ENCODE results near the gene KSR1.

DNA sequence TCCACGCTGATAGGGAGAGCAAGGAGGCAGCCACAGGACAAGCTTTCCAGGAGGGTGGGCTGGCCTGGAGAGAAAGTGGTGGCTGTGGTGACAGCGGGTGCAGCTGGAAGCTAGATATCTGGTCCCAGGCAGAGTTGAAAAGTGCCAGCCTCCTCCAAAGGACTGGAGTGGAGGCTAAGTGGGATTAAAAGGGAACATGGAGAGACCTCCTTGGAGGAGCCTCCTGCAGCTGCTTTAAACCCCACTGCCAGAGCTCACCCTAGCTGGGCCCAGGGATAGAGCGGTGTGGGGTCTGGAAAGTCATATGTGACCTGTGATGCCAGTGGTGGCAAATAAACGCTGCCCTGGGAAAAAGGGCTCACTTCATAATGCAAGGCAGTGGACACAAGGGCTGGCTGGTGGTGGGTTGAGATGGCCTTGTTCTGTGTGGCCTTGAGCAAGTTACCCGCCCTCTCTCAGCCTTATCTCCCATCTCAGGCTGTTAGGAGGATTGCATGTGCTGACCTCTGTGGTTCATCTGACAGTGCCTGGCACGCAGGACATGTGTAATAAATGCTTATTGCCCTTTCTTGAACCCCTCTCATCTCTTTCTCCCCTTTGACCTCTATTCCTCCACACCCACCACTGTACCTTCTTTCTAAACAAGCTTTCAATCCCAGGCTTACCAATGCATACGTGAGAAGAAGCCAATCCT, 113.8 kb downstream of the KSR1 start:
- TF ChIP-seq, protein P1, sequence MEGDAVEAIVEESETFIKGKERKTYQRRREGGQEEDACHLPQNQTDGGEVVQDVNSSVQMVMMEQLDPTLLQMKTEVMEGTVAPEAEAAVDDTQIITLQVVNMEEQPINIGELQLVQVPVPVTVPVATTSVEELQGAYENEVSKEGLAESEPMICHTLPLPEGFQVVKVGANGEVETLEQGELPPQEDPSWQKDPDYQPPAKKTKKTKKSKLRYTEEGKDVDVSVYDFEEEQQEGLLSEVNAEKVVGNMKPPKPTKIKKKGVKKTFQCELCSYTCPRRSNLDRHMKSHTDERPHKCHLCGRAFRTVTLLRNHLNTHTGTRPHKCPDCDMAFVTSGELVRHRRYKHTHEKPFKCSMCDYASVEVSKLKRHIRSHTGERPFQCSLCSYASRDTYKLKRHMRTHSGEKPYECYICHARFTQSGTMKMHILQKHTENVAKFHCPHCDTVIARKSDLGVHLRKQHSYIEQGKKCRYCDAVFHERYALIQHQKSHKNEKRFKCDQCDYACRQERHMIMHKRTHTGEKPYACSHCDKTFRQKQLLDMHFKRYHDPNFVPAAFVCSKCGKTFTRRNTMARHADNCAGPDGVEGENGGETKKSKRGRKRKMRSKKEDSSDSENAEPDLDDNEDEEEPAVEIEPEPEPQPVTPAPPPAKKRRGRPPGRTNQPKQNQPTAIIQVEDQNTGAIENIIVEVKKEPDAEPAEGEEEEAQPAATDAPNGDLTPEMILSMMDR (conservative IDR thresholded peaks at IDR 0.05; ENCODE audit: low read depth in 2 of 2) = no peak
- TF ChIP-seq EZH2 (IDR thresholded peaks at IDR 0.05; ENCODE audit: low read depth, unreplicated experiment) = no peak
- no peak for TF ChIP-seq POLR2AphosphoS5 (IDR thresholded peaks at IDR 0.05; ENCODE audit: low read depth)
- no peak for TF ChIP-seq EZH2phosphoT487 (IDR thresholded peaks at IDR 0.05; ENCODE audit: unreplicated experiment)
- TF ChIP-seq CREB1 (CRISPR knock-in tag; IDR thresholded peaks at IDR 0.05; ENCODE audit: low read depth) = no peak
- TF ChIP-seq, protein P2, sequence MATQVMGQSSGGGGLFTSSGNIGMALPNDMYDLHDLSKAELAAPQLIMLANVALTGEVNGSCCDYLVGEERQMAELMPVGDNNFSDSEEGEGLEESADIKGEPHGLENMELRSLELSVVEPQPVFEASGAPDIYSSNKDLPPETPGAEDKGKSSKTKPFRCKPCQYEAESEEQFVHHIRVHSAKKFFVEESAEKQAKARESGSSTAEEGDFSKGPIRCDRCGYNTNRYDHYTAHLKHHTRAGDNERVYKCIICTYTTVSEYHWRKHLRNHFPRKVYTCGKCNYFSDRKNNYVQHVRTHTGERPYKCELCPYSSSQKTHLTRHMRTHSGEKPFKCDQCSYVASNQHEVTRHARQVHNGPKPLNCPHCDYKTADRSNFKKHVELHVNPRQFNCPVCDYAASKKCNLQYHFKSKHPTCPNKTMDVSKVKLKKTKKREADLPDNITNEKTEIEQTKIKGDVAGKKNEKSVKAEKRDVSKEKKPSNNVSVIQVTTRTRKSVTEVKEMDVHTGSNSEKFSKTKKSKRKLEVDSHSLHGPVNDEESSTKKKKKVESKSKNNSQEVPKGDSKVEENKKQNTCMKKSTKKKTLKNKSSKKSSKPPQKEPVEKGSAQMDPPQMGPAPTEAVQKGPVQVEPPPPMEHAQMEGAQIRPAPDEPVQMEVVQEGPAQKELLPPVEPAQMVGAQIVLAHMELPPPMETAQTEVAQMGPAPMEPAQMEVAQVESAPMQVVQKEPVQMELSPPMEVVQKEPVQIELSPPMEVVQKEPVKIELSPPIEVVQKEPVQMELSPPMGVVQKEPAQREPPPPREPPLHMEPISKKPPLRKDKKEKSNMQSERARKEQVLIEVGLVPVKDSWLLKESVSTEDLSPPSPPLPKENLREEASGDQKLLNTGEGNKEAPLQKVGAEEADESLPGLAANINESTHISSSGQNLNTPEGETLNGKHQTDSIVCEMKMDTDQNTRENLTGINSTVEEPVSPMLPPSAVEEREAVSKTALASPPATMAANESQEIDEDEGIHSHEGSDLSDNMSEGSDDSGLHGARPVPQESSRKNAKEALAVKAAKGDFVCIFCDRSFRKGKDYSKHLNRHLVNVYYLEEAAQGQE (IDR thresholded peaks at IDR 0.05; ENCODE audit: unreplicated experiment) = no peak
- TF ChIP-seq NANOG (IDR thresholded peaks at IDR 0.05; ENCODE audit: borderline replicate concordance) = no peak
- no peak for TF ChIP-seq JUNB (IDR thresholded peaks at IDR 0.05; ENCODE audit: unreplicated experiment)
- TF ChIP-seq ZNF331 (CRISPR knock-in tag; IDR thresholded peaks at IDR 0.05; ENCODE audit: low read depth) = no peak
- TF ChIP-seq, protein P3, sequence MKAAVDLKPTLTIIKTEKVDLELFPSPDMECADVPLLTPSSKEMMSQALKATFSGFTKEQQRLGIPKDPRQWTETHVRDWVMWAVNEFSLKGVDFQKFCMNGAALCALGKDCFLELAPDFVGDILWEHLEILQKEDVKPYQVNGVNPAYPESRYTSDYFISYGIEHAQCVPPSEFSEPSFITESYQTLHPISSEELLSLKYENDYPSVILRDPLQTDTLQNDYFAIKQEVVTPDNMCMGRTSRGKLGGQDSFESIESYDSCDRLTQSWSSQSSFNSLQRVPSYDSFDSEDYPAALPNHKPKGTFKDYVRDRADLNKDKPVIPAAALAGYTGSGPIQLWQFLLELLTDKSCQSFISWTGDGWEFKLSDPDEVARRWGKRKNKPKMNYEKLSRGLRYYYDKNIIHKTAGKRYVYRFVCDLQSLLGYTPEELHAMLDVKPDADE (IDR thresholded peaks at IDR 0.05) = no peak
- TF ChIP-seq ZNF114 (CRISPR knock-in tag; IDR thresholded peaks at IDR 0.05) = no peak
- TF ChIP-seq, protein P4, sequence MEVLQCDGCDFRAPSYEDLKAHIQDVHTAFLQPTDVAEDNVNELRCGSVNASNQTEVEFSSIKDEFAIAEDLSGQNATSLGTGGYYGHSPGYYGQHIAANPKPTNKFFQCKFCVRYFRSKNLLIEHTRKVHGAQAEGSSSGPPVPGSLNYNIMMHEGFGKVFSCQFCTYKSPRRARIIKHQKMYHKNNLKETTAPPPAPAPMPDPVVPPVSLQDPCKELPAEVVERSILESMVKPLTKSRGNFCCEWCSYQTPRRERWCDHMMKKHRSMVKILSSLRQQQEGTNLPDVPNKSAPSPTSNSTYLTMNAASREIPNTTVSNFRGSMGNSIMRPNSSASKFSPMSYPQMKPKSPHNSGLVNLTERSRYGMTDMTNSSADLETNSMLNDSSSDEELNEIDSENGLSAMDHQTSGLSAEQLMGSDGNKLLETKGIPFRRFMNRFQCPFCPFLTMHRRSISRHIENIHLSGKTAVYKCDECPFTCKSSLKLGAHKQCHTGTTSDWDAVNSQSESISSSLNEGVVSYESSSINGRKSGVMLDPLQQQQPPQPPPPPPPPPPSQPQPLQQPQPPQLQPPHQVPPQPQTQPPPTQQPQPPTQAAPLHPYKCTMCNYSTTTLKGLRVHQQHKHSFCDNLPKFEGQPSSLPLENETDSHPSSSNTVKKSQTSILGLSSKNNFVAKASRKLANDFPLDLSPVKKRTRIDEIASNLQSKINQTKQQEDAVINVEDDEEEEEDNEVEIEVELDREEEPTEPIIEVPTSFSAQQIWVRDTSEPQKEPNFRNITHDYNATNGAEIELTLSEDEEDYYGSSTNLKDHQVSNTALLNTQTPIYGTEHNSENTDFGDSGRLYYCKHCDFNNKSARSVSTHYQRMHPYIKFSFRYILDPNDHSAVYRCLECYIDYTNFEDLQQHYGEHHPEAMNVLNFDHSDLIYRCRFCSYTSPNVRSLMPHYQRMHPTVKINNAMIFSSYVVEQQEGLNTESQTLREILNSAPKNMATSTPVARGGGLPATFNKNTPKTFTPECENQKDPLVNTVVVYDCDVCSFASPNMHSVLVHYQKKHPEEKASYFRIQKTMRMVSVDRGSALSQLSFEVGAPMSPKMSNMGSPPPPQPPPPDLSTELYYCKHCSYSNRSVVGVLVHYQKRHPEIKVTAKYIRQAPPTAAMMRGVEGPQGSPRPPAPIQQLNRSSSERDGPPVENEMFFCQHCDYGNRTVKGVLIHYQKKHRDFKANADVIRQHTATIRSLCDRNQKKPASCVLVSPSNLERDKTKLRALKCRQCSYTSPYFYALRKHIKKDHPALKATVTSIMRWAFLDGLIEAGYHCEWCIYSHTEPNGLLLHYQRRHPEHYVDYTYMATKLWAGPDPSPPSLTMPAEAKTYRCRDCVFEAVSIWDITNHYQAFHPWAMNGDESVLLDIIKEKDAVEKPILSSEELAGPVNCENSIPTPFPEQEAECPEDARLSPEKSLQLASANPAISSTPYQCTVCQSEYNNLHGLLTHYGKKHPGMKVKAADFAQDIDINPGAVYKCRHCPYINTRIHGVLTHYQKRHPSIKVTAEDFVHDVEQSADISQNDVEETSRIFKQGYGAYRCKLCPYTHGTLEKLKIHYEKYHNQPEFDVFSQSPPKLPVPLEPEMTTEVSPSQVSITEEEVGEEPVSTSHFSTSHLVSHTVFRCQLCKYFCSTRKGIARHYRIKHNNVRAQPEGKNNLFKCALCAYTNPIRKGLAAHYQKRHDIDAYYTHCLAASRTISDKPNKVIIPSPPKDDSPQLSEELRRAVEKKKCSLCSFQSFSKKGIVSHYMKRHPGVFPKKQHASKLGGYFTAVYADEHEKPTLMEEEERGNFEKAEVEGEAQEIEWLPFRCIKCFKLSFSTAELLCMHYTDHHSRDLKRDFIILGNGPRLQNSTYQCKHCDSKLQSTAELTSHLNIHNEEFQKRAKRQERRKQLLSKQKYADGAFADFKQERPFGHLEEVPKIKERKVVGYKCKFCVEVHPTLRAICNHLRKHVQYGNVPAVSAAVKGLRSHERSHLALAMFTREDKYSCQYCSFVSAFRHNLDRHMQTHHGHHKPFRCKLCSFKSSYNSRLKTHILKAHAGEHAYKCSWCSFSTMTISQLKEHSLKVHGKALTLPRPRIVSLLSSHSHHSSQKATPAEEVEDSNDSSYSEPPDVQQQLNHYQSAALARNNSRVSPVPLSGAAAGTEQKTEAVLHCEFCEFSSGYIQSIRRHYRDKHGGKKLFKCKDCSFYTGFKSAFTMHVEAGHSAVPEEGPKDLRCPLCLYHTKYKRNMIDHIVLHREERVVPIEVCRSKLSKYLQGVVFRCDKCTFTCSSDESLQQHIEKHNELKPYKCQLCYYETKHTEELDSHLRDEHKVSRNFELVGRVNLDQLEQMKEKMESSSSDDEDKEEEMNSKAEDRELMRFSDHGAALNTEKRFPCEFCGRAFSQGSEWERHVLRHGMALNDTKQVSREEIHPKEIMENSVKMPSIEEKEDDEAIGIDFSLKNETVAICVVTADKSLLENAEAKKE (CRISPR knock-in tag; IDR thresholded peaks at IDR 0.05) = no peak
- no peak for TF ChIP-seq STAT1 (IDR thresholded peaks at IDR 0.05; ENCODE audit: unreplicated experiment)
